Hepatocyte (in vitro differentiated cells): Measurements from ENCODE around the gene SLC35G6.

Experiments used
- CTCF ChIP-seq: fragments of 200-600 bp; sonication (generic); IDR thresholded peaks from 2 replicates; pipeline ENCODE4 v1.5.1; 2016; ENCODE audit warnings: antibody characterized with exemption, mild to moderate bottlenecking; ENCODE audit not compliant: poor library complexity
- EZH2 ChIP-seq: fragments of 200-600 bp; sonication (generic); IDR thresholded peaks from 2 replicates; pipeline ENCODE4 v1.6.1; 2016; ENCODE audit warnings: antibody characterized with exemption, mild to moderate bottlenecking, borderline replicate concordance
- EZH2phosphoT487 ChIP-seq: fragments of 200-600 bp; sonication (generic); IDR thresholded peaks from one replicate; pipeline ENCODE4 v1.6.1; 2018; ENCODE audit warnings: antibody characterized with exemption, mild to moderate bottlenecking, low read depth, moderate library complexity; ENCODE audit not compliant: unreplicated experiment, severe bottlenecking

DNA sequence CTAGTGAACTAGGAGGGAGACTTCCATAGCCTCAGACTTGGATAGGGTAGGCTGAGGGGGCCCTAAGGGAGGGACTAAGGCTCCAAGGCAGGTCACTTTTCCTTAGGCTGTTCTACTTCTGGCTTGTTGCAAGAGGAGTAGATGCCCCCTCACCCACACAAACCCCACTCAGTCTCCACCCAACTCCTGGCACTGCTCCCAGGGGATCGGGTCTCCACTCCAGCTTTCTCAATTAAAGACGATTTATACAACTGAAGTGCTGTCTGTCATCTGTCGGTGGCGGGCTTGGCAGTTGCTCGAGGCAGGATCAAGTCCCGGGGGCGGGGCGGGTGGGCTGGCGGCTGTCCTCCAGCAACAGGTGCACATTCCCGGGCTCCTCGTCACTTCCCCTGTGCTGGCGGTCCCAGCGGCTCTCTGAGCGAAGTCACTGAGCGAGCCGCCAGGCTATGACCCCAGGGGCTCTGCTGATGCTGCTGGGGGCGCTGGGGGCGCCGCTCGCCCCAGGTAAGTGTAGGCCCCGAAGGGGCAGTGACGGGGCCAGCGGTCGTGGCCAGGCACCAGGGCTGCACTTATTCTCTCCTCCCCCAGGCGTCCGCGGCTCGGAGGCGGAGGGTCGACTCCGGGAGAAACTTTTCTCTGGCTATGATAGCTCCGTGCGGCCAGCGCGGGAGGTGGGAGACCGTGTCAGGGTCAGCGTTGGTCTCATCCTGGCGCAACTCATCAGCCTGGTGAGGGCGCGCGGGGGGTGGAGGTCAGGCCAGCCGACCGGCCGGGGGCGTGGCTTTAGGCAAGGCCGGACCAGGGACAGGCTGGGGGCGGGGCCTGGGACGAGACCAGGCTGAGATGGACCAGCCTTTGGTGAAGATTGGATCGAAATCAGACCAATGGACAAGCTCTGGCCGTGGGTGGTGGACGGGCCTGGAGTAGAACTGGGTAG is 36.3 kb upstream of the SLC35G6 start, which contains the start of gene CHRNB1:
- TF ChIP-seq CTCF (no peak), EZH2phosphoT487 (no peak), EZH2 (peak; percentile 34)
